Neural cell (in vitro differentiated cells): ENCODE results near the gene DHX58.

ENCODE experiments used
- CTCF ChIP-seq: fragments of 450-650 bp; IDR thresholded peaks from 2 replicates; pipeline ENCODE4 v1.5.1; 2014; ENCODE audit warnings: antibody characterized with exemption, mild to moderate bottlenecking, moderate library complexity; ENCODE audit not compliant: poor library complexity, severe bottlenecking
- EP300 ChIP-seq: fragments of 450-650 bp; conservative IDR thresholded peaks from 2 replicates; pipeline ENCODE4 v1.6.1; 2014; ENCODE audit warnings: antibody characterized with exemption, mild to moderate bottlenecking, moderate library complexity; ENCODE audit not compliant: poor library complexity, severe bottlenecking
- POLR2AphosphoS5 ChIP-seq: IDR thresholded peaks from 2 replicates; pipeline ENCODE4 v1.6.1; 2012
- RAD21 ChIP-seq: fragments of 450-650 bp; conservative IDR thresholded peaks from 2 replicates; pipeline ENCODE4 v1.6.1; 2014; ENCODE audit warnings: antibody characterized with exemption, mild to moderate bottlenecking, moderate library complexity
- SMC3 ChIP-seq: fragments of 450-650 bp; conservative IDR thresholded peaks from 2 replicates; pipeline ENCODE4 v1.6.1; 2014; ENCODE audit warnings: antibody characterized with exemption, mild to moderate bottlenecking, moderate library complexity; ENCODE audit not compliant: poor library complexity
- TAF1 ChIP-seq: IDR thresholded peaks from 2 replicates; pipeline ENCODE4 v1.6.1; 2012; ENCODE audit warnings: low read depth

- TF ChIP-seq POLR2AphosphoS5 (no peak), CTCF (no peak), SMC3 (no peak), EP300 (no peak), TAF1 (no peak), RAD21 (no peak)
Observed at GRCh38 chr17:42117397-42118125, 5.0 kb upstream of the DHX58 start.
